ENCODE results near the gene ETFA.

Gene ETFA

DNA sequence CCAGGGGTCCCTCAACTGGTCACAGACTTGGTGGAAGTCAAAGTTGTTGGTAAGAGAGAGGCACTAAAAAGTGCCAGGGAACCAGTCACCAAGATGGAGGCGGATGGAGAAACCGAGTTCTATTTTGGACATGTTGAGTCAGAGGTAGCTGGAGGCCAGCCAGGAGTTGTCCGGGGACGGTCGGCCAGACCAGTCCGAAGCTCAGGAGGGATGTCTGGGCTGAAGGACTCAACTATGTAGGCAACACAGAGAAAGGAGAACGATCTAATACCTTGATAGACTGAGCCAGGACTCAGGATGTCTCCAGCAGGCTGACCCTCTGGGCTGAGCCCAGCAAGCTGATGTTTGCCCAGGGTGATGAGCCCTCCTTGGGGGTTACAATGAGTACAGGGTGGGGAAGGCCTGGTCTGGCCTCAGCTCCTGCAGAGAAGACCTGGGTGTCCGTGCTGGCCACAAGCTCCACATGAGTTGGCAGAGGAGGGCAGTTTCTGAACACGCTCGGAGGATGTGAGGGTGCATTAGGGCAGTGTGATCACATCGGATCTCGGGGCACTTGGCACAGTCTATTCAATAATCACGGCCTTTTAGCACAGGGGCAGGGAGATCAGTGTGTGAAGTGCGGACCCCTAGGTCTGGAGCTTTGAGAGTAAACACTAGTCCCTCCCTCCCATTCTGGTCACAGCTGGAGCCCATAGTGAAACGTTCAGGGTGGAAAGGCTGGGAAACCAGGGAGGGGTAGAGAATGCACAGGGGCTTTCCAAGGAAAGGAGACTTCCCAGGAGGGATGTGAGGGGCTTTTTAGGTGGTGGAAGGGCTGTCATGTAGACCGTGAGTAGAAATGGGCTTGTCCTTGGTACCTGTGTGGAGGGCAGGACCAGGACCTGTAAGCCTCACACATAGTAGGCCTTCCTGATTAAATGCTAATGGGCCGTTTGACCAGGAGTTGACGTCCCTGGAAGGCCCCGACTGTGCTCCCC, 111.9 kb downstream of the ETFA start:
- no peaks in the 10 kb centered on the region for H3K36me3 ChIP-seq (replicated peaks; ENCODE audit: low read depth, low read length)
- H3K27ac ChIP-seq (ENCODE audit: low read length) = no peak overlapping the region
- no peaks in the 10 kb centered on the region for H3K9me3 ChIP-seq (ENCODE audit: insufficient read depth, low read length)
- no peak overlapping the region for H3K4me3 ChIP-seq (ENCODE audit: low read length)
- no peaks in the 10 kb centered on the region for H4K20me1 ChIP-seq (ENCODE audit: insufficient read depth, low read length)
- H3K9ac ChIP-seq (ENCODE audit: low read length) = no peak overlapping the region
- TF ChIP-seq, protein P1, sequence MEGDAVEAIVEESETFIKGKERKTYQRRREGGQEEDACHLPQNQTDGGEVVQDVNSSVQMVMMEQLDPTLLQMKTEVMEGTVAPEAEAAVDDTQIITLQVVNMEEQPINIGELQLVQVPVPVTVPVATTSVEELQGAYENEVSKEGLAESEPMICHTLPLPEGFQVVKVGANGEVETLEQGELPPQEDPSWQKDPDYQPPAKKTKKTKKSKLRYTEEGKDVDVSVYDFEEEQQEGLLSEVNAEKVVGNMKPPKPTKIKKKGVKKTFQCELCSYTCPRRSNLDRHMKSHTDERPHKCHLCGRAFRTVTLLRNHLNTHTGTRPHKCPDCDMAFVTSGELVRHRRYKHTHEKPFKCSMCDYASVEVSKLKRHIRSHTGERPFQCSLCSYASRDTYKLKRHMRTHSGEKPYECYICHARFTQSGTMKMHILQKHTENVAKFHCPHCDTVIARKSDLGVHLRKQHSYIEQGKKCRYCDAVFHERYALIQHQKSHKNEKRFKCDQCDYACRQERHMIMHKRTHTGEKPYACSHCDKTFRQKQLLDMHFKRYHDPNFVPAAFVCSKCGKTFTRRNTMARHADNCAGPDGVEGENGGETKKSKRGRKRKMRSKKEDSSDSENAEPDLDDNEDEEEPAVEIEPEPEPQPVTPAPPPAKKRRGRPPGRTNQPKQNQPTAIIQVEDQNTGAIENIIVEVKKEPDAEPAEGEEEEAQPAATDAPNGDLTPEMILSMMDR (IDR thresholded peaks at IDR 0.05; ENCODE audit: low read depth, low read length) = no peak
- no peak for TF ChIP-seq EZH2phosphoT487 (IDR thresholded peaks at IDR 0.05; ENCODE audit: low read depth)
- no peak overlapping the region for H3K4me2 ChIP-seq (ENCODE audit: low read length)
- H3K79me2 ChIP-seq (ENCODE audit: low read length) = no peaks in the 10 kb centered on the region
- H2AFZ ChIP-seq (ENCODE audit: low read depth, low read length) = no peak overlapping the region
- H3K4me1 ChIP-seq (ENCODE audit: low read length) = no peaks in the 10 kb centered on the region
- H3K27me3 ChIP-seq (ENCODE audit: low read depth, low read length) = no peaks in the 10 kb centered on the region

DNA sequence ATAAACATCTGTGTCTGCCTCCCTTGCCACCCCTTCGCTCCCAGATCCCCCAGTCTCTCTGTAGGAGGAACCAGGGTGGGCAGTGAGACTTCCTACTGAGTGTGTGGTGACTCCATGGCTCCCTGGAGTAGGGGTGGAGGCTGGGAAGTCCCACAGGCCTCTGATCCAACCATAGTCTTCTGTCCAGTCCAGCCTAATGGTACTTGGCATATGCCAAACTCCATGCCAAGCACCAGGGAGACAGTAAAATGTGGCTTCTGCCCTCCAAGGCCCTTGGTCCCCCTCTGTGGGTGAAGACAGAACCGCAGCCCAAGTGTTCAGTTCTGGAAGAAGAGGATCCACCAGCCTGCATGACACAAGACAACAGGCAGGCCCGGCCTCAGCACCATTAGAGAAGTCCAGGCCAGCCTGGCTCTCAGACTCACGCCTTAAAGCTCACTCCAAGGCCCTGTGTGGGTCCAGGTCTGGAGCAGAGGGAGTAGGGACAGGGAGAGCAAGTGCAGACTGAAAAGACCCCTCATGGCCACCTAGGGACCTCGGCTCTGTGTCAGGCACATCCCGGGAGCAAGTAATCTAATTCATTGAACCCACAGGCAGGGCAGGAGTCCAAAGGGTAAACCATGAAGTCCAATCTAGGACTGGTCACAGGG, 112.7 kb downstream of the ETFA start:
- no peak overlapping the region for H3K27ac ChIP-seq (ENCODE audit: low read length)
- no peak overlapping the region for H3K4me3 ChIP-seq (ENCODE audit: low read length)
- H3K4me2 ChIP-seq (ENCODE audit: low read length) = no peak overlapping the region
- H3K9ac ChIP-seq (ENCODE audit: low read length) = no peak overlapping the region
- no peaks in the 10 kb centered on the region for H3K9me3 ChIP-seq (ENCODE audit: insufficient read depth, low read length)
- no peaks in the 10 kb centered on the region for H3K27me3 ChIP-seq (ENCODE audit: low read depth, low read length)
- H3K36me3 ChIP-seq (replicated peaks; ENCODE audit: low read depth, low read length) = no peaks in the 10 kb centered on the region
- H3K79me2 ChIP-seq (ENCODE audit: low read length) = no peaks in the 10 kb centered on the region
- TF ChIP-seq, protein P1 (IDR thresholded peaks at IDR 0.05; ENCODE audit: low read depth, low read length) = no peak
- no peak for TF ChIP-seq EZH2phosphoT487 (IDR thresholded peaks at IDR 0.05; ENCODE audit: low read depth)
- no peaks in the 10 kb centered on the region for H3K4me1 ChIP-seq (ENCODE audit: low read length)
- no peak overlapping the region for H2AFZ ChIP-seq (ENCODE audit: low read depth, low read length)
- H4K20me1 ChIP-seq (ENCODE audit: insufficient read depth, low read length) = no peaks in the 10 kb centered on the region

DNA sequence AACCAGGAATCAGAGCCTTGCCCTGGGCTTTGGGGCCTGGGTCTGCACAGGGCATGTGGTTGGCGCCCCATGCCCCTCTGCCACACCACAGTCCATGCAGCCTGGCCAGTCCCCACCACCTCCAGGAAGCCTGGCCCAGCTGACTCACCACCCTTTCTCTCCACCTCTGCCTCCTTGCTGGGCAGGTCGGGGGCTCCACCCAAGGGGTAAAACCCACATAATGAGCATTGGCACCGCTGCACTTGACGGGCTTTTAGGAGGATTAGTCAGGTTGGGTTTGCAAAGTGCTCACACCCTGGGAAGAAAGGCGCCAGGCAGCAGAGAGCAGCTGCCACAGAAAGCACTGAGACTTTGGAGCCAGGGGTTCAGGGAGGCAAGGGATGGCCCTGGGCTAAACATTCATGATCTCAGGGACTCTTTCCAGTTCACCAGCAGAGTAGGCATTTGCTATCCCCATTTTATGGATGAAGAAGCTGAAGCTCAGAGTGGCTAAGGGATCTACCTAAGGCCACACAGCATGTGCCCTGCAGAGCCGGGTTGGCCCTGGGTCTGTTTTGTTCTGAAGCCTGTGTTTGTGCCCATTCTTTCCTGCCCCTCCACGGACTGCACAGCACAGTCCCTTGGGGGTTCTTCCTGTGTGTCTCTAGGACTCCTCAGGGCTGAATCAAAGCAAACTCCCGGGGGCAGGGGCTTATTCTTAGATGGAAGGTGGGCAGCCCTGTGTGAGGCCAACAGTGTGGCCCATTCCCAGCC, 113.4 kb downstream of the ETFA start:
- no peak overlapping the region for H3K4me3 ChIP-seq (ENCODE audit: low read length)
- H4K20me1 ChIP-seq (ENCODE audit: insufficient read depth, low read length) = no peaks in the 10 kb centered on the region
- H3K27ac ChIP-seq (ENCODE audit: low read length) = no peak overlapping the region
- H3K9me3 ChIP-seq (ENCODE audit: insufficient read depth, low read length) = no peaks in the 10 kb centered on the region
- no peaks in the 10 kb centered on the region for H3K27me3 ChIP-seq (ENCODE audit: low read depth, low read length)
- no peak overlapping the region for H2AFZ ChIP-seq (ENCODE audit: low read depth, low read length)
- H3K4me2 ChIP-seq (ENCODE audit: low read length) = no peak overlapping the region
- no peaks in the 10 kb centered on the region for H3K4me1 ChIP-seq (ENCODE audit: low read length)
- no peak overlapping the region for H3K9ac ChIP-seq (ENCODE audit: low read length)
- no peaks in the 10 kb centered on the region for H3K36me3 ChIP-seq (replicated peaks; ENCODE audit: low read depth, low read length)
- TF ChIP-seq EZH2phosphoT487 (IDR thresholded peaks at IDR 0.05; ENCODE audit: low read depth) = no peak
- TF ChIP-seq, protein P1 (IDR thresholded peaks at IDR 0.05; ENCODE audit: low read depth, low read length) = no peak
- H3K79me2 ChIP-seq (ENCODE audit: low read length) = no peaks in the 10 kb centered on the region
